Stomach (tissue), 9 donors: ENCODE results near the gene RNF11. TPM values are rescaled to one million over a fixed set of nuclear protein-coding genes. Genes with fewer than 3 reads are reported as not detected.
A peak's percentile ranks its signal among the peaks of the same experiment; 100 is the strongest.

ENCODE experiments used
- DNase-seq, 2 donors: peaks; one replicate each; pipeline versions ENCODE4 v3.0.0 to v3.0.0-alpha.2; 2013 to 2019
- H3K27ac ChIP-seq, 5 donors: fragments of 200-600 bp in 4 of 5; sonication (generic) in 4 of 5; one replicate each; pipeline ENCODE4 v1.5.1; 2013 to 2019; ENCODE audit warnings: mild to moderate bottlenecking in 1 of 5, moderate library complexity in 1 of 5
- H3K27me3 ChIP-seq, 3 donors: fragments of 200-600 bp; sonication (generic); one replicate each; pipeline ENCODE4 v1.5.1; 2017 to 2019; ENCODE audit warnings: mixed run types in 1 of 3
- H3K36me3 ChIP-seq, 4 donors: fragments of 200-600 bp; sonication (generic); 1 replicate in 3 of 4; 2 replicates in 1 of 4; pipeline ENCODE4 v1.5.1; 2016 to 2019
- H3K4me1 ChIP-seq, 4 donors: fragments of 200-600 bp; sonication (generic); one replicate each; pipeline ENCODE4 v1.5.1; 2016 to 2019
- H3K4me3 ChIP-seq, 4 donors: fragments of 200-600 bp; sonication (generic) in 3 of 4; one replicate each; pipeline ENCODE4 v1.5.1; 2016 to 2019; ENCODE audit warnings: mild to moderate bottlenecking in 1 of 4
- H3K9me3 ChIP-seq, 4 donors: fragments of 200-600 bp; sonication (generic); one replicate each; pipeline ENCODE4 v1.5.1; 2016 to 2019
- CTCF ChIP-seq, 7 experiments: fragments of 450-650 bp in 4 of 7; fragments of 200-600 bp in 3 of 7; sonication (generic) in 3 of 7; IDR thresholded peaks; one replicate each; pipeline ENCODE4 v1.5.1; 2016 to 2019; ENCODE audit warnings: antibody characterized with exemption in 7 of 7, control low read depth in 2 of 7, mild to moderate bottlenecking in 1 of 7
- EP300 ChIP-seq: sonication (generic); formaldehyde crosslinking; IDR thresholded peaks from one replicate; pipeline ENCODE4 v1.6.1; 2017; ENCODE audit warnings: antibody characterized with exemption
- POLR2A ChIP-seq, 4 donors: fragments of 450-650 bp; IDR thresholded peaks; one replicate each; pipeline ENCODE4 v1.6.1; 2016; ENCODE audit warnings: antibody characterized with exemption in 4 of 4, control low read depth in 2 of 4, mild to moderate bottlenecking in 1 of 4, moderate library complexity in 1 of 4
- POLR2AphosphoS5 ChIP-seq, 3 donors: sonication (generic); formaldehyde crosslinking; IDR thresholded peaks; one replicate each; pipeline ENCODE4 v1.6.1; 2016; ENCODE audit warnings: antibody characterized with exemption in 3 of 3
- WGBS, 5 donors: extraction: QIAGEN DNeasy Blood & Tissue Kit in 3 of 5; methylation state at CpG; one replicate each; pipeline versions ENCODE4 v1.1.5 to v1.1.7; 2013 to 2018; 5-methylcytosine and 5-hydroxymethylcytosine counted together
- intact Hi-C: fragments of 100-400 bp; cut with DNase I; formaldehyde crosslinking; loops from one replicate; pipeline ENCODE4 v1.15.1; 2023; ENCODE audit warnings: low total_unique reads
- polyA plus RNA-seq, 3 donors: library from polyadenylated mRNA; stranded (reverse); fragments of 200-250 nt; gene quantifications; one replicate each; pipeline ENCODE4 v1.2.3, GENCODE V29; 2013
- total RNA-seq, 5 donors: library from RNA; depleted of rRNA; stranded (reverse); fragments of >200 nt; gene quantifications; one replicate each; pipeline versions ENCODE4 v1.1.0 to v1.2.3, GENCODE V29; 2014 to 2016
- donor health status: healthy with polysubstance abuse.
- donor health status: Bipolar disorder and iron deficiency.
- donor health status: healthy.

The RNF11 gene
- total and polyA plus RNA-seq, 8 donors = 34.6 to 120 (median 74.4) TPM

- H3K36me3 ChIP-seq = no peaks in the 10 kb centered on the region
- intact Hi-C loops = no loop called here
- H3K4me1 ChIP-seq = peaks cover 23 to 58% (median 46%) of the 10 kb centered on the region in 4 donors
- H3K4me3 ChIP-seq = peak overlapping the region; percentile 86 to 99 (median 94)
- 0 to 2% (median 0%) methylated on average over 13 to 52 of the region's 54 CpGs for WGBS, 5 donors
- H3K27me3 ChIP-seq = no peaks in the 10 kb centered on the region
- peak overlapping the region; percentile 94 to 99 (median 98) for H3K27ac ChIP-seq
- H3K9me3 ChIP-seq = no peaks in the 10 kb centered on the region
- TF ChIP-seq POLR2AphosphoS5 (IDR thresholded peaks at IDR 0.05) (no peak), EP300 (no peak), POLR2A (IDR thresholded peaks at IDR 0.05) (no peak), CTCF (IDR thresholded peaks at IDR 0.05) (no peak)
- DNase-seq = peak; percentile 44 to 90
Measured at GRCh38 chr1:51236531-51237350, 668 bp downstream of the RNF11 start.

GRCh38 chr1:51237351-51238033 lies 1.4 kb downstream of the RNF11 start:
- H3K4me1 ChIP-seq = peaks cover 23 to 66% (median 49%) of the 10 kb centered on the region in 4 donors
- peak overlapping the region; percentile 86 to 99 (median 94) for H3K4me3 ChIP-seq
- DNase-seq = no peak
- no peaks in the 10 kb centered on the region for H3K36me3 ChIP-seq
- 3 to 5% (median 3%) methylated on average over 9 of the region's 9 CpGs for WGBS, 5 donors
- TF ChIP-seq EP300 = no peak
- TF ChIP-seq CTCF (IDR thresholded peaks at IDR 0.05) = no peak
- no peak for TF ChIP-seq POLR2AphosphoS5 (IDR thresholded peaks at IDR 0.05)
- no peak for TF ChIP-seq POLR2A (IDR thresholded peaks at IDR 0.05)
- H3K9me3 ChIP-seq = no peaks in the 10 kb centered on the region
- intact Hi-C loops = no loop called here
- no peaks in the 10 kb centered on the region for H3K27me3 ChIP-seq
- H3K27ac ChIP-seq = peak overlapping the region; percentile 94 to 99 (median 98)

- Histone ChIP-seq H3K27ac (peak overlapping the region; percentile 48 to 99 (median 98)), H3K4me1 (peaks cover 23 to 71% (median 52%) of the 10 kb centered on the region in 4 donors), H3K27me3 (no peaks in the 10 kb centered on the region), H3K4me3 (peak overlapping the region; percentile 86 to 99 (median 94)), H3K36me3 (no peaks in the 10 kb centered on the region), H3K9me3 (no peaks in the 10 kb centered on the region)
- peak in 1 of 2 donors; percentile 47 for DNase-seq
- intact Hi-C loops = no loop called here
- TF ChIP-seq CTCF (IDR thresholded peaks at IDR 0.05) = no peak
- TF ChIP-seq POLR2AphosphoS5 (IDR thresholded peaks at IDR 0.05) = no peak
- TF ChIP-seq EP300 = no peak
- TF ChIP-seq POLR2A (IDR thresholded peaks at IDR 0.05) = no peak
- 10 to 18% (median 16%) methylated on average over 7 of the region's 7 CpGs for WGBS, 5 donors
Measured at GRCh38 chr1:51238034-51238403, 1.9 kb downstream of the RNF11 start.

DNA sequence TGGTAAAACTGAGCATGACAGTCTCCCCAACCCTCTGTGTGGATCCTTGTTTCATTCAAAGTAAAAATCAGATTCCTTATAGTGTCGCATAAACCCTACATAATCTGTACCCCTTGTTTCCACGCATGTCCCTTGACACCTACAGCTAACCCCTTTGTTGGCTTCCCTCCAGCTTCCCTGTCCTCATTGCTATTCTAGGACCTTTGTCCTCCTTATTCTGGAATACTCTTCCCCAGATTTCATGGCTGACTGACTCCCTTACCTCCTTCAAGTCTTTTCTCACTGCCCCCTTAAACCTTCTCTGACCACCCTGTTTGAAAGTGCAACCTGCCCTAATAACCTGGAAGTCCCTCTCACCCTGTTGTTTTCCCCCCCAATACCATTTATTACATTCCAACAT lies 4.0 kb downstream of the RNF11 start:
- Histone ChIP-seq H3K4me1 (peaks cover 23 to 81% (median 54%) of the 10 kb centered on the region in 4 donors), H3K9me3 (no peaks in the 10 kb centered on the region), H3K36me3 (no peaks in the 10 kb centered on the region), H3K27ac (no peak overlapping the region), H3K27me3 (no peaks in the 10 kb centered on the region), H3K4me3 (no peak overlapping the region)
- DNase-seq = peak in 1 of 2 donors; percentile 36
- intact Hi-C loops = no loop called here
- TF ChIP-seq CTCF (IDR thresholded peaks at IDR 0.05) (no peak), POLR2A (IDR thresholded peaks at IDR 0.05) (no peak), EP300 (no peak), POLR2AphosphoS5 (IDR thresholded peaks at IDR 0.05) (no peak)
- WGBS, 5 donors = 37 to 59% (median 49%) methylated on average over 2 of the region's 2 CpGs
